Measurements from ENCODE around the gene IL16. TPM values are rescaled to one million over a fixed set of nuclear protein-coding genes. Genes with fewer than 3 reads are reported as not detected.
A peak's percentile ranks its signal among the peaks of the same experiment; 100 is the strongest.
"Not testable (repeated sequence)": the region's sequence is repeated elsewhere in the genome, so short reads cannot be mapped to it uniquely, and the experiment has no call there.

The IL16 gene
- total RNA-seq, 1 donor from 2014 or later: 54.0 TPM

GRCh38 chr15:81195339-81195864, 1.3 kb upstream of the IL16 start:
- peak; percentile 64 for ATAC-seq
- no peak for DNase-seq (ENCODE audit: low spot score)
- intact Hi-C loops (cut with DNase I): no loop called here

- intact Hi-C loops (cut with DNase I): no loop called here
- ATAC-seq (no peak), DNase-seq (ENCODE audit: low spot score) (no peak)
Measured at GRCh38 chr15:81197255-81197630, 564 bp downstream of the IL16 start.

GRCh38 chr15:81197688-81198281, 1.1 kb downstream of the IL16 start:
- DNase-seq (ENCODE audit: low spot score): no peak
- ATAC-seq: no peak
- intact Hi-C loops (cut with DNase I): no loop called here

GRCh38 chr15:81199031-81199779, 2.5 kb downstream of the IL16 start:
- intact Hi-C loops (cut with DNase I): no loop called here
- peak; percentile 23 for ATAC-seq
- no peak for DNase-seq (ENCODE audit: low spot score)

- intact Hi-C loops (cut with DNase I): no loop called here
- no peak for DNase-seq (ENCODE audit: low spot score)
- no peak for ATAC-seq
Measured at GRCh38 chr15:81206018-81206417, 9.3 kb downstream of the IL16 start.

DNA sequence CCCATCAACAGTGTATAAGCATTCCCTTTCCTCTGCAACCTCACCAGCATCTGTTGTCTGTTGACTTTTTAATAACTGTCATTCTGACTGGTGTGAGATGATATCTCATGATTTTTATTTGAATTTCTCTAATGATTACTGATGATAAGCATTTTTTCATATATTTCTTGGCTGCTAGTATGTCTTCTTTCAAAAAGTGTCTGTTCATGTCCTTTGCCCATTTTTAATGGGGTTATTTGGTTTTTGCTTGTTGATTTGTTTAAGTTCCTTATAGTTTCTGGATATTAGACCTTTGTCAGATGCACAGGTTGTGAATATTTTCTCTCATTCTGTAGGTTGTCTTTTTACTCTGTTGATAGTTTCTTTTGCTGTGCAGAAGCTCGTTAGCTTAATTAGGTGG, 11.3 kb downstream of the IL16 start:
- intact Hi-C loops (cut with DNase I); DNase-seq (ENCODE audit: low spot score); ATAC-seq: not testable (repeated sequence)

- DNase-seq (ENCODE audit: low spot score) (no peak), ATAC-seq (peak; percentile 87)
- intact Hi-C loops (cut with DNase I): no loop called here
Measured at GRCh38 chr15:81209635-81210034, 13.0 kb downstream of the IL16 start.

GRCh38 chr15:81211376-81211775, 14.7 kb downstream of the IL16 start:
- ATAC-seq (peak; percentile 69), DNase-seq (ENCODE audit: low spot score) (no peak)
- intact Hi-C loops (cut with DNase I): no loop called here

- ATAC-seq (no peak), DNase-seq (ENCODE audit: low spot score) (no peak)
- intact Hi-C loops (cut with DNase I): no loop called here
Measured at GRCh38 chr15:81213982-81214381, 17.3 kb downstream of the IL16 start.

DNA sequence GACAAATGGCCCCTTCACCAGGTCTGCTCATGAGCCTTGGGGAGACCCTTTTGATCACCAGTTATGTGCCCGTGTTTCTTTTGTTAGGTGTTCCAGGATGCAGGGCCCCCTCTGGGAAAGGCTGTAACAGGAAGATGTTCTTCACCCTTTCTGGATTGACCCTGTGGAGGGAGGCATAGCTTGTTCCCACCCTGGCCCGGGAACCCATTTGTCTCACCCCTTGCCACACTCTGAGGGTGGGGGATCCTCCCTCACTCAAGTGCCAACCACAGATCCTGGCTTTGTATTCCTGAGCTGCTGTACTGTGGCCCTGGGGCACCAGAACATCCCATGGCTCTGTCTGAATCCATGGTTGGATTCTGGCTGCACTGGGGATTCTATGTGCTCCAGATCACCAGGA, 18.9 kb downstream of the IL16 start:
- intact Hi-C loops (cut with DNase I): no loop called here
- DNase-seq (ENCODE audit: low spot score) (no peak), ATAC-seq (no peak)

DNA sequence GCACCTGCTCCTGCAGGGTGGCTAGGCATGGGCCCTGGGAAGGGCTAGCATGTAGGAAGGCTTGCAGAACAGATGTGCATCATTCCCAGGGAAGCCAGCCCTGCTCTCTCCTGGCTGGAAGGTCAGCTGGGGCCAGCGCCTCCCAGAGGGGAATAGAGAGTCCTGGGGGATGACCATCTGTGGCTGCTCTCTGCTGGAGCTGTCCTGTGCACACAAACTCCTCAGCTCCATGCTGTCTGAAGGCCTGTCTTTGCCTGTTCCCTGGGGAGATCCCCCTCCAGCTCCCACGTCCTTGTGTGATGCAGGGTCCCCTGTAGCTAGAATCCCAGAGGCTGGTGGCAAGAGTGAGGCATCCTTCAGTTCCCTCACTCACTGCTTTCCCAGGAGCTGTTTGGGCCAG, 19.3 kb downstream of the IL16 start:
- DNase-seq (ENCODE audit: low spot score) (no peak), ATAC-seq (no peak)
- intact Hi-C loops (cut with DNase I): no loop called here

- ATAC-seq (no peak), DNase-seq (ENCODE audit: low spot score) (no peak)
- intact Hi-C loops (cut with DNase I): no loop called here
Measured at GRCh38 chr15:81216422-81216821, 19.7 kb downstream of the IL16 start.

DNA sequence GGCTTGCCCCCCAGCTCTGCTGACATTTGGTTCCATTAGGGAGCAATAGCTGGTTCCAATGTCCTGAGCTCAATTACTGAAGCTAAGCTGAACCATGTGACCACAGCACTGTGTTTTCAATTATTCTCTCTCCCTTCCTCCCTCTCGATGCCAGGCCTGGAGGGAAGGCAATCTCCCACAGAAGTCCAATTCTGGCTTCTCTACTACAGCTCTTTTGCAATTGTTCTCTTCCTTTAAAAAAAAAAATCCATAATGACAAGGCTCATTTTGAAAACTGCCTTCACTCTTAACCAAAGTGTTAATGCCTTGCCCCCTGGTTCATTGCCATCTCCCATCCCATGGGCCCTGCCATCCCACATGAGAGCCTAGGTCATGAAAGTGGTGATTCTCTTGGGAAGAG, 24.8 kb downstream of the IL16 start:
- ATAC-seq: peak; percentile 79
- DNase-seq (ENCODE audit: low spot score): no peak

GRCh38 chr15:81222007-81222406, 25.3 kb downstream of the IL16 start:
- intact Hi-C loops (cut with DNase I): no loop called here
- ATAC-seq: peak; percentile 44
- no peak for DNase-seq (ENCODE audit: low spot score)

More for the DNA sequence above, 24.8 kb downstream of the IL16 start:
- intact Hi-C loops (cut with DNase I): no loop called here

DNA sequence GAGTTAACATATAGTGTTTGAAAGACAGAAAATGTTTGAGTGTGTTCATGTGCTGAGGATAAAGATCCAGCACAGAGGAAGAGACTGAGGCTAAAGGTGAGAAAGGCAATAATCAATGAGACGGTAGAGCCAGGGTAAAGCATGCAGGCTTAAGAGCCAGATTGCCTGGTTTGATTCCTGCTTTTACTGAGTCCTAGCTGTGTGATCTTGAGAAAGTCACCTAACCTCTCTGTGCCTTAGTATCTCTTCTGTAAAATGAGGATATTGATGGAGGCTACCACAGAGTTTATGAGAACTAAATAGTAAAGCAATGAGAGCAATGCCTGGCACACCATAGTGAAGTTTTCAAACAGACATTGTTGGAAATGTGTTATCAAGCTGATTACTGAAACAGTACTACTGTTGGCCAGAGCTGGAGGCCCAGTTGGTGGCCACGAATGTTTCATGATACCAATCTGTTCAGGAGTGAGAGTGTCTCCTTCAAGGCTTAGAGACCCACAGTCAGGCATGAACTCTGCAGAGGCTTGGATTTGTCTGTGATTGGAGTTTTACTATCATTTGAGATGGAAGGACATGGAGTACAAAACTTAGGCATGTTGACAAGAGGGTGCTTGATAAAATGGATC, 26.8 kb downstream of the IL16 start:
- DNase-seq (ENCODE audit: low spot score) (no peak), ATAC-seq (no peak)
- intact Hi-C loops (cut with DNase I): no loop called here

DNA sequence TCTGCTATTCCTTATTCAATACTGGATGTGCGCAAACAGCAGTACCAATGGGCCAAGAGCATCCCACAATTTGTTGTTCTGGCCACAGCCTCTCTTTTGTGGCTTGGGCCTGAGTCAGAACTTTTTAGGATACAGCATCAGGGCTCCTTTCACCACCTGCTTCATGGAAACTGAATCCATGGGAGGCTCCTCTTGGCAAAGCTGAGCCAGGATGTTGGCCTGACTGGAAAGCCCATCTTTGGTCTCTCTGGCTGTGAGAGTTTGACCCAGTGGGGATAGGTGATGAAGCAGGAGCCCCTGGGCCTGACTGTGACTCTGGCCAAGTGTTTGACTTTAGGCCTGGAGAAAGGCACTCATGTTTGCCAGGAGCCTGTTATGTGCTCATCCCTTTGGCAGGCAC, 27.6 kb downstream of the IL16 start:
- peak; percentile 68 for ATAC-seq

GRCh38 chr15:81225161-81225671, 28.5 kb downstream of the IL16 start:
- peak; percentile 75 for ATAC-seq
- intact Hi-C loops (cut with DNase I): no loop called here
- peak; percentile 71 for DNase-seq (ENCODE audit: low spot score)

More for the DNA sequence above, 27.6 kb downstream of the IL16 start:
- DNase-seq (ENCODE audit: low spot score): no peak
- intact Hi-C loops (cut with DNase I): no loop called here

DNA sequence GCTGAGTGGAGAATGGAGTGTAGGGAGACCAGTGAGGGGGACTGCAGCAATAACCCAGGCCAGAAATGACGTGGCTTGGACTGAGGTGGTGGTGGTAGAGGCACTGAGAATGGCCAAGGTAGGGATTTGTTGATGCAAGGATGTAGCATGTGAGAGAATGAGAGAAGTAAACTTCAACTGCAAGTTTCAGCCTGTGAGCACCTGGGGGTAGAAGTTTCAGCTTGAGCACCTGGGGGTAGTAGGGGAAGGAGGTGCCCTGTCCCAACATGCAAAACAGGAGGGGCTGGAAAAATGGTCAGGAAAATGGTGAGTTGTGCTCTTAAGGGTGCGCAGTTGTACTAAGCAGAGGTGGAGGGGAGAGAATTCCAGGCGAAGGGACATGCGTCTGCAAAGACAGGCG, 31.0 kb downstream of the IL16 start:
- DNase-seq (ENCODE audit: low spot score): no peak
- intact Hi-C loops (cut with DNase I): no loop called here
- no peak for ATAC-seq

- intact Hi-C loops (cut with DNase I): no loop called here
- ATAC-seq (peak; percentile 89), DNase-seq (ENCODE audit: low spot score) (no peak)
Measured at GRCh38 chr15:81229586-81229985, 32.9 kb downstream of the IL16 start.
